Stimulated activated CD8-positive, alpha-beta memory T cell treated with anti-CD3 and anti-CD28 coated beads, Interleukin-4, amount 100 ng/mL, for 1 hour (primary cell): Measurements from ENCODE around the gene ZNF570.

ENCODE experiments used
- DNase-seq, 2 donors: peaks; one replicate each; pipeline ENCODE4 v3.0.0-alpha.2; 2020; ENCODE audit warnings: low read depth in 2 of 2, low spot score in 1 of 2

Gene ZNF570

GRCh38 chr19:37468961-37469777 is at the start of gene ZNF570:
Gene ZNF570 (plus strand): TSS chr19:37469356. CDS start chr19:37470355, 999 bp downstream.
- DNase-seq = peak; percentile 73 to 80

- DNase-seq = no peak
Observed at GRCh38 chr19:37452500-37453245, 16.5 kb upstream of the ZNF570 start.

GRCh38 chr19:37466277-37466797 is 2.8 kb upstream of the ZNF570 start:
- DNase-seq = no peak

- DNase-seq = peak; percentile 69 to 77
Observed at GRCh38 chr19:37466798-37467607, 2.2 kb upstream of the ZNF570 start, which contains the start of gene ZNF569. Gene ZNF569 (minus strand): TSS chr19:37467444. CDS start chr19:37444921, 22,523 bp downstream.

GRCh38 chr19:37467608-37468090 is 1.5 kb upstream of the ZNF570 start:
- no peak for DNase-seq

GRCh38 chr19:37470216-37470615 is 1.1 kb downstream of the ZNF570 start:
- no peak for DNase-seq

- no peak for DNase-seq
Observed at GRCh38 chr19:37472165-37472564, 3.0 kb downstream of the ZNF570 start.

GRCh38 chr19:37484406-37485168 is 15.4 kb downstream of the ZNF570 start:
- DNase-seq = no peak

GRCh38 chr19:37492213-37492612 is 23.1 kb downstream of the ZNF570 start:
- DNase-seq = no peak

GRCh38 chr19:37505958-37506386 is 36.8 kb downstream of the ZNF570 start:
- DNase-seq = no peak

GRCh38 chr19:37506387-37507166 is 37.4 kb downstream of the ZNF570 start, which contains the start of gene ZNF793:
Gene ZNF793 (plus strand): TSS chr19:37506939. CDS start chr19:37523440, 16,501 bp downstream.
- peak; percentile 50 to 70 for DNase-seq

- no peak for DNase-seq
Observed at GRCh38 chr19:37507167-37507464, 38.0 kb downstream of the ZNF570 start.

GRCh38 chr19:37511186-37511585 is 42.0 kb downstream of the ZNF570 start:
- DNase-seq = no peak

- no peak for DNase-seq
Observed at GRCh38 chr19:37511821-37512220, 42.7 kb downstream of the ZNF570 start.

- no peak for DNase-seq
Observed at GRCh38 chr19:37513397-37513796, 44.2 kb downstream of the ZNF570 start.

- no peak for DNase-seq
Observed at GRCh38 chr19:37519890-37520289, 50.7 kb downstream of the ZNF570 start.

- DNase-seq = no peak
Observed at GRCh38 chr19:37537391-37537947, 68.3 kb downstream of the ZNF570 start.
